HG03103 (cell line): ENCODE results near the gene RAC2.
A peak's percentile ranks its signal among the peaks of the same experiment; 100 is the strongest.
"Not testable (repeated sequence)": the region's sequence is repeated elsewhere in the genome, so short reads cannot be mapped to it uniquely, and the experiment has no call there.

Experiments used
- ATAC-seq: cut with Tn5 transposase; IDR thresholded peaks from one replicate; pipeline ENCODE4 v1.9.1; 2021; ENCODE audit warnings: low read depth; ENCODE audit not compliant: unreplicated experiment

The RAC2 gene

GRCh38 chr22:37208401-37209139 is 35.5 kb downstream of the RAC2 start:
- no peak for ATAC-seq

GRCh38 chr22:37207981-37208380 is 36.1 kb downstream of the RAC2 start:
- no peak for ATAC-seq

GRCh38 chr22:37206841-37207821 is 36.9 kb downstream of the RAC2 start:
- ATAC-seq, result no peak

GRCh38 chr22:37206118-37206840 is 37.8 kb downstream of the RAC2 start:
- ATAC-seq, result no peak

GRCh38 chr22:37205046-37205445 is 39.0 kb downstream of the RAC2 start:
- no peak for ATAC-seq

- no peak for ATAC-seq
Observed at GRCh38 chr22:37204045-37204655, 39.9 kb downstream of the RAC2 start.

GRCh38 chr22:37203354-37204044 is 40.6 kb downstream of the RAC2 start:
- no peak for ATAC-seq

- no peak for ATAC-seq
Observed at GRCh38 chr22:37202716-37203115, 41.4 kb downstream of the RAC2 start.

GRCh38 chr22:37202001-37202555 is 42.0 kb downstream of the RAC2 start:
- ATAC-seq, result no peak

- not testable (repeated sequence) for ATAC-seq
Observed at GRCh38 chr22:37201443-37201820, 42.6 kb downstream of the RAC2 start.

GRCh38 chr22:37199760-37200108 is 44.3 kb downstream of the RAC2 start:
- ATAC-seq, result no peak

GRCh38 chr22:37199103-37199759 is 44.8 kb downstream of the RAC2 start:
- ATAC-seq, result peak; percentile 86

- ATAC-seq, result no peak
Observed at GRCh38 chr22:37198258-37199102, 45.6 kb downstream of the RAC2 start.

- no peak for ATAC-seq
Observed at GRCh38 chr22:37197451-37198257, 46.4 kb downstream of the RAC2 start.

GRCh38 chr22:37196539-37197450 is 47.3 kb downstream of the RAC2 start:
- ATAC-seq, result no peak

- no peak for ATAC-seq
Observed at GRCh38 chr22:37195921-37196320, 48.1 kb downstream of the RAC2 start.
